Activated CD8-positive, alpha-beta T cell treated with anti-CD3 and anti-CD28 coated beads, Interleukin-2, amount 10 ng/mL, durations not matched to agents 7 days and 5 days (primary cell): Measurements from ENCODE around the gene NEAT1. TPM values are rescaled to one million over a fixed set of nuclear protein-coding genes. Genes with fewer than 3 reads are reported as not detected.

Source experiments
- ATAC-seq: fragments of 150-1000 bp; cut with Tn5 transposase; one replicate; pipeline ENCODE4 v1.10.0; 2021; ENCODE audit warnings: moderate library complexity
- CTCF ChIA-PET: fragments of 350-600 bp; sonication (Branson Sonifier 250); formaldehyde crosslinking; loops from one replicate; lab custom pipeline; 2021; ENCODE audit warnings: antibody characterized with exemption; lab: Charles Lee
- POLR2A ChIA-PET: fragments of 350-600 bp; sonication (Branson Sonifier 250); formaldehyde crosslinking; loops from one replicate; lab custom pipeline; 2021; ENCODE audit warnings: antibody characterized with exemption; lab: Charles Lee
- DNase-seq: peaks from one replicate; pipeline ENCODE4 v3.0.0-alpha.2; 2020
- H3K27ac Mint-ChIP-seq: one replicate; pipeline ENCODE4 v1.8.0; 2021; ENCODE audit warnings: mild to moderate bottlenecking, mixed read lengths
- H3K27me3 Mint-ChIP-seq: one replicate; pipeline ENCODE4 v1.8.0; 2021; ENCODE audit warnings: low read depth, mixed read lengths
- H3K36me3 Mint-ChIP-seq: one replicate; pipeline ENCODE4 v1.8.0; 2021; ENCODE audit warnings: low read depth, mixed read lengths
- H3K4me1 Mint-ChIP-seq: one replicate; pipeline ENCODE4 v1.8.0; 2021; ENCODE audit warnings: low read depth, mixed read lengths
- H3K4me3 Mint-ChIP-seq: one replicate; pipeline ENCODE4 v1.8.0; 2021; ENCODE audit warnings: mild to moderate bottlenecking, mixed read lengths
- H3K9me3 Mint-ChIP-seq: one replicate; pipeline ENCODE4 v1.8.0; 2022; ENCODE audit warnings: mixed read lengths; ENCODE audit not compliant: insufficient read depth
- total RNA-seq, 2 experiments: library from RNA; stranded (reverse); gene quantifications; one replicate each; pipeline ENCODE4 v1.2.3, GENCODE V29; 2021

Gene NEAT1
- total RNA-seq, 2 experiments from 2014 or later, result 212 to 254 TPM

DNA sequence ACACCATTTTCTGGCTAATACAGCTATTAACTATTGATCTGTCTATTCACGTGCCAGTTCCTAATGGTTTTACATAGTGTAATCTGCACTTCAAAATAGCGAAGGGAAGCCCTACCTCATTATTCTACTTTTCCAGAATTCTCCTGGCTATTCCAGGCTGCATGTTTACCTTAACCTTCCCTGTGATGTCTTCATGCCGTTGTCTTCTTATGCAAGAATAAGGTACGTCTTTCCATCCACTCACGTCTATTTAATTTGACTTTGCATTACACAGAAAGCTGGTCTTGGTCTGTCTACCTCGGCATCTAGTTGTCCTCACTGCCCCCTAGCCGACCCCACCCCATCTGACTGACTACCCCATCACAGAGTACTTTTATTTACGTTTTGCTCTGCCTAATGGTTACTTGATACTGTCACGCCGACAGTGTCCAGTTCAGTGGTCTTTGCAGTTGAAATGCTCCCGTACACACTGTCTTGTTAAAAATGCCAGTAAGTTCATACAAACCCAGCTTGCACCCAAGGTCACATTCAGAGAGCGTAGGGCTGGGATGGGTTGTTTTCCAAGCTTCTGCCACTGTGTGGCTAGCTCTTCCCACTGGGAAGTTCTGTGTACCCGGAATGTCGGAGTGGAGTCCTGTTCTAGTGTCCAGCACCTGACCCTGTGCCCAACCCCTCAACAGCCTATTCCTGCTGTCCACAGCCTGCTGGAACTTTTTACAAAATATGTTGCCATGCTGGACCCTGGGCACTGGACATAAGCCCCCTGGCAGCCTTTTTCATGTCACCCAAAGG, 15.0 kb downstream of the NEAT1 start:
- Mint-ChIP-seq H3K36me3 (peaks cover 59% of the 10 kb centered on the region), H3K4me1 (peaks cover 75% of the 10 kb centered on the region), H3K4me3 (no peak overlapping the region), H3K27me3 (no peaks in the 10 kb centered on the region), H3K9me3 (no peaks in the 10 kb centered on the region), H3K27ac (no peak overlapping the region)
- CTCF ChIA-PET, result interaction anchor here (1.0 to 3.2 kb wide), 3 partner anchors 21 to 108 kb away, joined by 3 to 17 read pairs (median 4); no protein-coding TSS in a partner anchor
- POLR2A ChIA-PET, result interaction anchor here (0.6 to 3.7 kb wide), 7 partner anchors 11 to 63 kb away, joined by 3 to 15 read pairs (median 5); partner anchors contain the start of gene NEAT1
- DNase-seq (no peak), ATAC-seq (no peak)

DNA sequence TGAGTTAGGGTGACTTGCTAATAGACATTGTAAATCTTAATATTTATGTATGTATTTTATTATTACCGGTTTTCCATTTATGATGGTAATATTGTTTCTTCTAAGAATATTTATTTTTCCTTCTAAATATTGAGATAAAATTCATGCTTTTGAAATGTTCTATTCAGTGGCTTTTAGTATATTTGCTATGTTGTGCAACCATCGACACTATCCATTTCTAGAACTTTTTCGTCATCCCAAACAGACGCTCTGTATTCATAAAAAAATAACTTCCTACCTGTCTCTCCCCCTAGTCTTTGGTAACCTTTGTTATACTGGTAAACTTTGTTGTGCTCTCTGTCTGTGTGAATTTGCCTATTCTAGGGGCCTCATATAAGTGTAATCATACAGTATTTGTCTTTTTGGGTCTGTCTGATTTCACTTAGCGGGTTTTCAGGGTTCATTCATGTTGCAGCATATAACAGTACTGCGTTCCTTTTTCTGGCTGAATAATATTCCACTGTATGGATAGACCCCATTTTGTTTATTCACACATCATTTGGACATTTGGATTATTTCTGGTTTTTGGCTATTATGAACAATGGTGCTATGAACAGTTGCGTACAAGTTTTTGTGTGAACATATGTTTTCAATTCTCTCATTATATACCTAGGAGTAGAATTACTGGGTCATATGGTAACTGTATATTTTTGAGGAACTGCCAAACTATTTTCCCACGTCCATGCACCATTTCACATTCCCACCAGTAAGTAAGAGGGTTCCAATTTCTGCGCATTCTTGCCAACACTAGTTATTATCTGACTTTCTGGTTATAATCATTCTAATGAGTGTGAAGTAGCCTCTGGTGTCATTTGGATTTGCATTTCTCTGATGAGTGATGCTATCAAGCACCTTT, 15.9 kb downstream of the NEAT1 start:
- Mint-ChIP-seq H3K4me3 (no peak overlapping the region), H3K9me3 (no peaks in the 10 kb centered on the region), H3K36me3 (peaks cover 59% of the 10 kb centered on the region)

DNA sequence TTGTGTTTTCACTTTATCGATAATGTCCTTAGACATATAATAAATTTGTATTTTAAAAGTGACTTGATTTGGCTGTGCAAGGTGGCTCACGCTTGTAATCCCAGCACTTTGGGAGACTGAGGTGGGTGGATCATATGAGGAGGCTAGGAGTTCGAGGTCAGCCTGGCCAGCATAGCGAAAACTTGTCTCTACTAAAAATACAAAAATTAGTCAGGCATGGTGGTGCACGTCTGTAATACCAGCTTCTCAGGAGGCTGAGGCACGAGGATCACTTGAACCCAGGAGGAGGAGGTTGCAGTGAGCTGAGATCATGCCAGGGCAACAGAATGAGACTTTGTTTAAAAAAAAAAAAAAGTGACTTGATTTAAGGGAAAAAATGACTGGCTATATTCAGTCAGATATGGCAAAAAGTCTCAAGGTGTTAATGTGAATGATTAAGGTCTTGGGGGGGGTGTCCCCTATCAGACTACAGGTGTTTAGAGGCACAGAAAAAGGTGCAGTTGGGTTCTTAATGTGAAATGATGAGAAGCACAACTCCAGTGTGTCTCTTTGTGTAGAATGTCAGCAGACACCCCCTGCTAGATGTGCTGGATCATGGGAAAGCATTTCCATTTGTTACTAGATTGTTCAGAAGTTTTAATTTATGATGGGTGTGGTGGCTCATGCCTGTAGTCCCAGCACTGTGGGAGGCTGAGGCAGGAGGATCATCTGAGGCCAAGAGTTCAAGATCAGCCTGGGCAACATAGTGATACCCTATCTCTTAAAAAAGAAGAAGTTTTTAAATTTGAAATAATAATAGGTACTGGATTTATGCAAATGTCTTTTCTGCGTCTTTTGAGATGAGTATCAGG, 17.0 kb downstream of the NEAT1 start:
- DNase-seq, result no peak

More for the DNA sequence above, 15.9 kb downstream of the NEAT1 start:
- peaks cover 73% of the 10 kb centered on the region for H3K4me1 Mint-ChIP-seq
- no peaks in the 10 kb centered on the region for H3K27me3 Mint-ChIP-seq
- CTCF ChIA-PET, result interaction anchor here (1.5 to 3.2 kb wide), 2 partner anchors 22 to 32 kb away, joined by 3 to 17 read pairs; no protein-coding TSS in a partner anchor
- no peak overlapping the region for H3K27ac Mint-ChIP-seq
- POLR2A ChIA-PET, result interaction anchor here (2.7 to 3.7 kb wide), 2 partner anchors 15 to 16 kb away, joined by 15 to 16 read pairs; partner anchors contain the start of gene NEAT1
- no peak for DNase-seq
- ATAC-seq, result no peak

DNA sequence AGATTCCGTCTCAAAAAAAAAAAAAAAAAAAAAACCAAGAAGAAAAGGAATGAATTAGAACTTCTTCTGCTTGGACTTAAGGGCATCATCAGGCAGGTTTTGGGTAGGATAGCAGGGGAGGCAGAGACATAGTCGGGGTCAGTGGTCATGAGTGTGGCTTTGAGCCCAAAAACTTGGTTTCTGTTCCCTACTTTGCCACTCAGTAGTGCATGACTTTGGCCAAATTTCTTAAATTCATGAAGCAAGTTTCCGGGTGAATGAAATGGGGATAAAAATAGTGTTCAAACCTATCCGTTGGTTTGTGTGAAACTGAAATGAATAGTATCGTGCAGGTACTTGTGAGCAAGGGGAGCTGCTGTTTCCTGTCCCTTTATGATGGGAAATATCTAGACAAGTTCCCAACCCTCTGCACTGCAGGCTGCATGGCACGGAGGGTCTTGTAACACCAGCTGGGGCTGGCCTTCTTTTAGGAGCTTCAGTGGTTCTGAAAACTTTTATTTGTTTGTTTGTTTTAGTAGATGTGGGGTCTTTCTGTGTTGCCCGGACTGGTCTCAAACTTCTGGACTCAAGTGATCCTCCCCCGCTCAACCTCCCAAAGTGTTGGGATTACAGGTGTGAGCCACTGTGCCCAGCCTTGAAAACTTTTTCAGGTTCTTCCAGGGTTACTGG, 18.4 kb downstream of the NEAT1 start:
- peaks cover 60% of the 10 kb centered on the region for H3K4me1 Mint-ChIP-seq
- no peak for DNase-seq
- H3K27ac Mint-ChIP-seq, result peak overlapping the region; percentile 86
- ChIA-PET POLR2A (interaction anchor here (0.9 to 2.8 kb wide), 7 partner anchors 16 to 66 kb away, joined by 3 to 20 read pairs (median 6); partner anchors contain the start of genes MALAT1 and NEAT1), CTCF (interaction anchor here (0.5 to 1.6 kb wide), 6 partner anchors 25 to 248 kb away, joined by 3 to 7 read pairs (median 4); no protein-coding TSS in a partner anchor)
- peaks cover 50% of the 10 kb centered on the region for H3K36me3 Mint-ChIP-seq
- no peaks in the 10 kb centered on the region for H3K27me3 Mint-ChIP-seq
- no peaks in the 10 kb centered on the region for H3K9me3 Mint-ChIP-seq
- peak overlapping the region; percentile 45 for H3K4me3 Mint-ChIP-seq
- peak; percentile 10 for ATAC-seq

More for the DNA sequence above, 17.0 kb downstream of the NEAT1 start:
- ChIA-PET POLR2A (interaction anchor here (0.9 to 2.8 kb wide), 6 partner anchors 15 to 68 kb away, joined by 3 to 20 read pairs (median 8); partner anchors contain the start of genes MALAT1 and NEAT1), CTCF (interaction anchor here (1.6 kb wide), 1 partner anchor 58 kb away, joined by 4 read pairs; no protein-coding TSS in a partner anchor)
- Mint-ChIP-seq H3K27me3 (no peaks in the 10 kb centered on the region), H3K9me3 (no peaks in the 10 kb centered on the region), H3K4me3 (no peak overlapping the region), H3K36me3 (peaks cover 57% of the 10 kb centered on the region), H3K27ac (peak overlapping the region; percentile 65), H3K4me1 (peaks cover 71% of the 10 kb centered on the region)
- no peak for ATAC-seq

DNA sequence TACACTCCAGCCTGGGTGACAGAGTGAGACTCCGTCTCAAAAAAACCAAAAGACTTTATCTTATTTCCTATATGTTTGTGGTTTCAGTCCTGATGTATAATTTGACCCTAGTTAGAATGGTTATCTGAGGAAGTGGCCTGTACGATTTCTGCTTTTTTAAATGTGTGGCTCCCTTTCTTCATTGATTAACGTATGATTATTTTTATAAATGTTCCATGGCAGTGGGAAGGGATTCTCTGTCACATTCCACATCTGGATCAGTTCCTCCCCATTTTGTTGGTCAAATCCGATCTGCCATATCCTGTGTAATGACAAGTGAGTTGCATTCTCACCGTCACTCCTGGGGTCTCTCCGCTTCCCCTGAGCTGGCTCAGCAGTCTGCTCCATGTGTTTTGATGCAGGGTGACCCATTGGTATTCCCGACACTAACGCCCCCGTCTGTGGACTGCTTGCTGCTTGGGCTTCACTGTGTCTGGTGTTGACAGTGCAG, 20.3 kb downstream of the NEAT1 start:
- no peak overlapping the region for H3K4me3 Mint-ChIP-seq
- H3K36me3 Mint-ChIP-seq, result peaks cover 40% of the 10 kb centered on the region
- ATAC-seq, result no peak
- peaks cover 50% of the 10 kb centered on the region for H3K4me1 Mint-ChIP-seq
- ChIA-PET CTCF (no interaction called here), POLR2A (interaction anchor here (0.7 to 2.8 kb wide), 4 partner anchors 13 to 57 kb away, joined by 4 to 20 read pairs (median 11); partner anchors contain the start of gene MALAT1)
- H3K27me3 Mint-ChIP-seq, result no peaks in the 10 kb centered on the region
- H3K27ac Mint-ChIP-seq, result peak overlapping the region; percentile 53
- H3K9me3 Mint-ChIP-seq, result no peaks in the 10 kb centered on the region
- no peak for DNase-seq

DNA sequence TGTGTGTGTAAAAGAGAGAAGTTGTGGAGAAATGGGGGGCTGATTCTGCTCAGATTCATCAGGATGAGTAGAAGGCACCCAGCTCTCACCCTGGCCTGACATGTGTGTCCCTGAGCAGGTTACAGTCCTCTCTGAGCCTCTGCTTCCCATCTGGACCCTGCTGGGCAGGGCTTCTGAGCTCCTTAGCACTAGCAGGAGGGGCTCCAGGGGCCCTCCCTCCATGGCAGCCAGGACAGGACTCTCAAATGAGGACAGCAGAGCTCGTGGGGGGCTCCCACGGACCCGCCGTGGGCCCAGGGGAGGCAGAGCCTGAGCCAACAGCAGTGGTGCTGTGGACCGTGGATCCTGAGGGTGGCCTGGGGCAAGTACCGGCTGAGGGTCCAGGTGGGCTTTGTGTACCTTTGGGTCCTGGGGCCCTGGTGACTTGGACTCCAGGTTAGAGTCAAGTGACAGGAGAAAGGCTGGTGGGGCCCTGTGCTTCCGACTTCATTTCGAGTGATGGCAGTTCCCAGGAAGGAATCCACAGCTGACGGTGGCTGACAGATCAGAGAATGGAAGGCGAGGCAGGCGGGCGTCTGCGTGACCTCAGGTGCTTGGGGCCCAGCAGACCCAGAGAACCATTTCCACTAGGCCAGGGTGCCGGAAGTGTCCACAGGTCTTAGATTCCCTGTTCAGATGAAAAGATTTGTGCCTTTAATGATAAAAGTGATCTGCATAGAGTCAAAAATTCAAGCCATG, 21.9 kb downstream of the NEAT1 start:
- Mint-ChIP-seq H3K4me3 (peak overlapping the region; percentile 9), H3K36me3 (peaks cover 29% of the 10 kb centered on the region), H3K9me3 (no peaks in the 10 kb centered on the region), H3K27me3 (no peaks in the 10 kb centered on the region), H3K27ac (peak overlapping the region; percentile 75), H3K4me1 (peaks cover 41% of the 10 kb centered on the region)
- POLR2A ChIA-PET, result interaction anchor here (0.6 to 2.1 kb wide), 6 partner anchors 14 to 59 kb away, joined by 3 to 7 read pairs (median 4); no protein-coding TSS in a partner anchor
- no peak for DNase-seq
- no peak for ATAC-seq
- CTCF ChIA-PET, result no interaction called here

DNA sequence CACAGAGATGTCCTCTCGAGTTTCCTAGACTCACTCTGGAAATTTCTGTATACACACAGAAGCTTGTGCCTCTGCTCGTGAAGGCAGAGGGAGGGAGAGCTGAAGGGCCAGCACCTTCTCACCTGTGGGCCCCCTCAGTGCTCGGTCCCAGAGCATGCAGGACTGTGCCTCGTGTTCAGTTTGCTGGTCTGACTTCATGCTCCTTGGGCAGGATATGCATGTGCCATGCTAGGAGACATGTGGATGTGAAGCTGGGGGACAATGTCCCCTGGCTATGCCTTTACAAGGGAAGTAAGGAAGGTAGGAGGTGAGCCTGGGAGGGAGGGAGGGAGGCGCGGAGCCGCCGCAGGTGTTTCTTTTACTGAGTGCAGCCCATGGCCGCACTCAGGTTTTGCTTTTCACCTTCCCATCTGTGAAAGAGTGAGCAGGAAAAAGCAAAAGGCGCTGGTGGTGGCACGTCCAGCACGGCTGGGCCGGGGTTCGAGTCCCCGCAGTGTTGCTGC, 22.6 kb downstream of the NEAT1 start:
- H3K4me3 Mint-ChIP-seq, result no peak overlapping the region
- POLR2A ChIA-PET, result interaction anchor here (0.6 to 2.1 kb wide), 5 partner anchors 20 to 681 kb away, joined by 3 to 7 read pairs (median 5); no protein-coding TSS in a partner anchor
- no peaks in the 10 kb centered on the region for H3K27me3 Mint-ChIP-seq
- peaks cover 26% of the 10 kb centered on the region for H3K36me3 Mint-ChIP-seq
- CTCF ChIA-PET, result interaction anchor here (1.7 kb wide), 1 partner anchor 28 kb away, joined by 4 read pairs; no protein-coding TSS in a partner anchor
- ATAC-seq (no peak), DNase-seq (no peak)
- H3K27ac Mint-ChIP-seq, result peak overlapping the region; percentile 75
- peaks cover 36% of the 10 kb centered on the region for H3K4me1 Mint-ChIP-seq
- H3K9me3 Mint-ChIP-seq, result no peaks in the 10 kb centered on the region

DNA sequence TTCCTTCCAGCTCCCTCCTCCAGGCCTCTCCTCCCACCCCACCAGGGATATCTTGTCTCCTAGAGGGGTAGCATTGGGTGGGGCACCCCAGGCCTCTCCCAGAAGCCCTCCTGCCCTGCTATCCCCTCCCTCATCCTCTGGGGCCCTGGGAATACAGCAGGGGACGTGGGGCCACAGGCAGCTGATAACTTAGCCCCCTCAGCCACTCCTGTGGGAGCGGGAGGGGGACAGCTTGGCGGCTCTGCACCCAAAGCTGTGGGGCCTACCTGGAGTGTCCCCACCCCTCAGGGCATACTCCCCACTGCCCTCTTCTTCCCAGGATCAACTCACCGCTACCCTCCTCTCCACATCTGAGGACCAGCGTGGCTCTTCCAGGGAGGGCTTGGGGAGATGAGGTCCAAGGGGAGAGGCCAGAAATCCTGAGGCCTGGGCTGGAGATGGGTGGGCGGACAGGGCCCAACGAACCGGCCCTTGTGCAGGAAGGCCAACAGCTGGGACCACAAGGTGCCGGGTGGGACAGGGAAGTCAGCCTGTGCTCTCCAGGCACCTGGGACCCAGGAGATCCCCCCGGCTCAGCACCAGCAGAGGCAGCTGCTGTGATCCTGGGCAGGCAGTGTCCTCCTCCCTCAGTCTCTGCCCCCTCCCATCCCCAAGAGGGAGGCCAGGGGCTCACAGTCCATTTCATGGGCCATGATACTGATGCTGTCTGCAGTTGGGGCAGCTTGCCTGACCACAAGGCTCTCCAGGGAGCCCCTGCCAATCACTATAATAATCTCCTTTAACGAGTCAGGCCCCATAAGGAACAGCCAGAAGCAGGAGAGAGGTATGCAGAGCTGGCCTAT, 23.2 kb downstream of the NEAT1 start:
- Mint-ChIP-seq H3K9me3 (no peaks in the 10 kb centered on the region), H3K27me3 (no peaks in the 10 kb centered on the region), H3K27ac (peak overlapping the region; percentile 66), H3K36me3 (peaks cover 23% of the 10 kb centered on the region), H3K4me3 (no peak overlapping the region), H3K4me1 (peaks cover 31% of the 10 kb centered on the region)
- ChIA-PET POLR2A (interaction anchor here (0.6 to 1.9 kb wide), 7 partner anchors 20 to 682 kb away, joined by 3 to 7 read pairs (median 5); no protein-coding TSS in a partner anchor), CTCF (interaction anchor here (1.5 to 1.7 kb wide), 2 partner anchors 29 to 116 kb away, joined by 4 to 5 read pairs; no protein-coding TSS in a partner anchor)
- no peak for DNase-seq
- peak; percentile 5 for ATAC-seq
